OCI-LY1 (cell line): ENCODE data around the gene TEX9.

Experiments used
- H2AFZ ChIP-seq: fragments of 200-600 bp; sonication (generic), shearing (Covaris generic); 2 replicates; pipeline ENCODE4 v1.6.0; 2014; ENCODE audit warnings: antibody characterized with exemption, mild to moderate bottlenecking, low read length
- H3F3A ChIP-seq: fragments of 200-600 bp; sonication (generic), shearing (Covaris generic); 2 replicates; pipeline ENCODE4 v1.6.0; 2014; ENCODE audit warnings: mild to moderate bottlenecking, antibody characterized with exemption, low read length, moderate library complexity; ENCODE audit not compliant: insufficient read depth
- H3K27ac ChIP-seq: fragments of 200-600 bp; sonication (generic); 2 replicates; pipeline ENCODE4 v1.5.1; 2014; ENCODE audit warnings: low read length, mixed run types, mild to moderate bottlenecking, low read depth; ENCODE audit not compliant: poor library complexity, severe bottlenecking
- H3K27me3 ChIP-seq: fragments of 200-600 bp; sonication (generic); 2 replicates; pipeline ENCODE4 v1.6.0; 2014; ENCODE audit warnings: antibody characterized with exemption, mild to moderate bottlenecking, low read length, moderate library complexity; ENCODE audit not compliant: insufficient read depth
- H3K36me3 ChIP-seq: fragments of 200-600 bp; sonication (generic); 2 replicates; pipeline ENCODE4 v1.6.1; 2014; ENCODE audit warnings: mild to moderate bottlenecking, antibody characterized with exemption, low read length, moderate library complexity, mixed read lengths; ENCODE audit not compliant: insufficient read depth
- H3K4me1 ChIP-seq: fragments of 200-600 bp; sonication (generic); 2 replicates; pipeline ENCODE4 v1.5.1; 2014; ENCODE audit warnings: mild to moderate bottlenecking, low read length, moderate library complexity; ENCODE audit not compliant: insufficient read depth, severe bottlenecking
- H3K4me2 ChIP-seq: fragments of 200-600 bp; sonication (generic), shearing (Covaris generic); 2 replicates; pipeline ENCODE4 v1.6.1; 2014; ENCODE audit warnings: low read length
- H3K4me3 ChIP-seq: fragments of 200-600 bp; sonication (generic); 2 replicates; pipeline ENCODE4 v1.5.1; 2014; ENCODE audit warnings: low read length, low read depth, mild to moderate bottlenecking, mixed read lengths; ENCODE audit not compliant: poor library complexity, severe bottlenecking
- H3K79me2 ChIP-seq: fragments of 200-600 bp; shearing (Covaris generic); 2 replicates; pipeline ENCODE4 v1.6.1; 2016; ENCODE audit warnings: mixed run types, low read length, mixed read lengths; ENCODE audit not compliant: insufficient read depth
- H3K9ac ChIP-seq: fragments of 200-600 bp; sonication (generic), shearing (Covaris generic); 2 replicates; pipeline ENCODE4 v1.6.1; 2014; ENCODE audit warnings: mild to moderate bottlenecking, low read length, mixed read lengths
- H3K9me2 ChIP-seq: fragments of 200-600 bp; sonication (generic), shearing (Covaris generic); 2 replicates; pipeline ENCODE4 v1.6.1; 2014; ENCODE audit warnings: low read depth, mild to moderate bottlenecking, low read length, mixed read lengths
- H3K9me3 ChIP-seq: fragments of 200-600 bp; shearing (Covaris generic); 2 replicates; pipeline ENCODE4 v1.6.1; 2014; ENCODE audit warnings: low read length, mixed read lengths
- H4K20me1 ChIP-seq: fragments of 200-600 bp; sonication (generic), shearing (Covaris generic); 2 replicates; pipeline ENCODE4 v1.6.0; 2016; ENCODE audit warnings: mild to moderate bottlenecking, low read length; ENCODE audit not compliant: insufficient read depth
- CTCF ChIP-seq: fragments of 200-600 bp; sonication (generic), shearing (Covaris generic); IDR thresholded peaks from 2 replicates; pipeline ENCODE4 v1.5.1; 2017; ENCODE audit warnings: mild to moderate bottlenecking, antibody characterized with exemption, low read length, moderate library complexity, mixed read lengths
- EZH2 ChIP-seq: fragments of 200-600 bp; sonication (generic), shearing (Covaris generic); IDR thresholded peaks from 2 replicates; pipeline ENCODE4 v1.8.0; 2017; ENCODE audit warnings: borderline replicate concordance, mixed run types, mild to moderate bottlenecking, antibody characterized with exemption, low read length, moderate library complexity, mixed read lengths

TEX9 gene

GRCh38 chr15:56353740-56354139 is 11.5 kb upstream of the TEX9 start:
- no peaks in the 10 kb centered on the region for H3K9me3 ChIP-seq
- no peak for TF ChIP-seq CTCF
- no peak for TF ChIP-seq EZH2
- no peak overlapping the region for H3K9ac ChIP-seq
- H3K27me3 ChIP-seq = no peaks in the 10 kb centered on the region
- no peaks in the 10 kb centered on the region for H3K36me3 ChIP-seq
- H3K79me2 ChIP-seq = no peaks in the 10 kb centered on the region
- no peak overlapping the region for H3K4me3 ChIP-seq
- no peaks in the 10 kb centered on the region; the same call in 1 of the 2 replicates for H3K9me2 ChIP-seq
- H2AFZ ChIP-seq = no peak overlapping the region
- H4K20me1 ChIP-seq = no peaks in the 10 kb centered on the region
- H3K4me2 ChIP-seq = no peak overlapping the region
- H3K4me1 ChIP-seq = no peaks in the 10 kb centered on the region
- no peak overlapping the region for H3K27ac ChIP-seq
- no peaks in the 10 kb centered on the region for H3F3A ChIP-seq

- H2AFZ ChIP-seq = no peak overlapping the region
Observed at GRCh38 chr15:56356616-56357015, 8.6 kb upstream of the TEX9 start.

GRCh38 chr15:56358604-56359003 is 6.6 kb upstream of the TEX9 start:
- Histone ChIP-seq H4K20me1 (no peaks in the 10 kb centered on the region), H3K4me3 (no peak overlapping the region), H3K9me3 (peaks cover 2% of the 10 kb centered on the region; the same call in 1 of the 2 replicates), H3K4me2 (no peak overlapping the region), H3K27ac (no peak overlapping the region), H3K36me3 (no peaks in the 10 kb centered on the region), H3K9me2 (no peaks in the 10 kb centered on the region; the same call in 1 of the 2 replicates), H3F3A (no peaks in the 10 kb centered on the region), H2AFZ (no peak overlapping the region), H3K9ac (no peak overlapping the region), H3K4me1 (no peaks in the 10 kb centered on the region), H3K27me3 (no peaks in the 10 kb centered on the region), H3K79me2 (no peaks in the 10 kb centered on the region)
- TF ChIP-seq CTCF = no peak
- no peak for TF ChIP-seq EZH2

More at GRCh38 chr15:56356616-56357015, 8.6 kb upstream of the TEX9 start:
- H3K4me1 ChIP-seq = no peaks in the 10 kb centered on the region
- no peaks in the 10 kb centered on the region for H3F3A ChIP-seq
- no peak for TF ChIP-seq EZH2
- no peak for TF ChIP-seq CTCF
- H3K9ac ChIP-seq = no peak overlapping the region
- H3K4me3 ChIP-seq = no peak overlapping the region
- no peaks in the 10 kb centered on the region for H4K20me1 ChIP-seq
- no peak overlapping the region for H3K4me2 ChIP-seq
- H3K79me2 ChIP-seq = no peaks in the 10 kb centered on the region
- H3K9me3 ChIP-seq = no peaks in the 10 kb centered on the region
- no peaks in the 10 kb centered on the region for H3K27me3 ChIP-seq
- H3K36me3 ChIP-seq = no peaks in the 10 kb centered on the region
- H3K9me2 ChIP-seq = no peaks in the 10 kb centered on the region; the same call in none of the 2 replicates
- H3K27ac ChIP-seq = no peak overlapping the region
